IPS-11a (cell line): ENCODE measurements around the gene ADAM19.

Experiments
- H3K4me3 ChIP-seq: one replicate; pipeline ENCODE4 v1.5.1; 2013; ENCODE audit warnings: low read depth, low read length, control low read depth

ADAM19 gene

GRCh38 chr5:157575381-157576020 lies at the start of gene ADAM19:
Gene ADAM19, minus strand, starts transcription at chr5:157575775. Its CDS starts 79 bp downstream, at chr5:157575696.
- peak within 1 kb of the TSS; percentile 69 for H3K4me3 ChIP-seq

GRCh38 chr5:157624144-157624543 lies 48.6 kb upstream of the ADAM19 start:
- no peak overlapping the region for H3K4me3 ChIP-seq

- no peak overlapping the region for H3K4me3 ChIP-seq
These were observed 45.2 kb upstream of the ADAM19 start for GRCh38 chr5:157620776-157621175.

- H3K4me3 ChIP-seq, result no peak overlapping the region
These were observed 42.7 kb upstream of the ADAM19 start for GRCh38 chr5:157618191-157618765.

GRCh38 chr5:157616785-157617184 lies 41.2 kb upstream of the ADAM19 start:
- H3K4me3 ChIP-seq, result no peak overlapping the region

- H3K4me3 ChIP-seq, result no peak overlapping the region
These were observed 38.0 kb upstream of the ADAM19 start for GRCh38 chr5:157613385-157614245.

- H3K4me3 ChIP-seq, result no peak overlapping the region
These were observed 37.0 kb upstream of the ADAM19 start for GRCh38 chr5:157612581-157612980.

GRCh38 chr5:157611571-157612476 lies 36.2 kb upstream of the ADAM19 start:
- no peak overlapping the region for H3K4me3 ChIP-seq

- H3K4me3 ChIP-seq, result no peak overlapping the region
These were observed 35.4 kb upstream of the ADAM19 start for GRCh38 chr5:157610990-157611389.

- no peak overlapping the region for H3K4me3 ChIP-seq
These were observed 33.5 kb upstream of the ADAM19 start for GRCh38 chr5:157608972-157609565.

- no peak overlapping the region for H3K4me3 ChIP-seq
These were observed 32.0 kb upstream of the ADAM19 start for GRCh38 chr5:157607371-157608161.

- no peak overlapping the region for H3K4me3 ChIP-seq
These were observed 30.5 kb upstream of the ADAM19 start for GRCh38 chr5:157606046-157606445.

GRCh38 chr5:157603333-157604190 lies 28.0 kb upstream of the ADAM19 start:
- H3K4me3 ChIP-seq, result no peak overlapping the region

GRCh38 chr5:157602505-157602904 lies 26.9 kb upstream of the ADAM19 start:
- no peak overlapping the region for H3K4me3 ChIP-seq

- no peak overlapping the region for H3K4me3 ChIP-seq
These were observed 24.7 kb upstream of the ADAM19 start for GRCh38 chr5:157600252-157600651.

GRCh38 chr5:157599565-157599964 lies 24.0 kb upstream of the ADAM19 start:
- H3K4me3 ChIP-seq, result no peak overlapping the region

- no peak overlapping the region for H3K4me3 ChIP-seq
These were observed 22.9 kb upstream of the ADAM19 start for GRCh38 chr5:157598350-157598936.

- no peak overlapping the region for H3K4me3 ChIP-seq
These were observed 21.7 kb upstream of the ADAM19 start for GRCh38 chr5:157597277-157597676.
